ENCODE measurements around the gene INSR. TPM values are rescaled to one million over a fixed set of nuclear protein-coding genes. Genes with fewer than 3 reads are reported as not detected.

Gene INSR
- total and polyA plus RNA-seq, 2 experiments from 2014 or later: 19.2 to 52.1 TPM

DNA sequence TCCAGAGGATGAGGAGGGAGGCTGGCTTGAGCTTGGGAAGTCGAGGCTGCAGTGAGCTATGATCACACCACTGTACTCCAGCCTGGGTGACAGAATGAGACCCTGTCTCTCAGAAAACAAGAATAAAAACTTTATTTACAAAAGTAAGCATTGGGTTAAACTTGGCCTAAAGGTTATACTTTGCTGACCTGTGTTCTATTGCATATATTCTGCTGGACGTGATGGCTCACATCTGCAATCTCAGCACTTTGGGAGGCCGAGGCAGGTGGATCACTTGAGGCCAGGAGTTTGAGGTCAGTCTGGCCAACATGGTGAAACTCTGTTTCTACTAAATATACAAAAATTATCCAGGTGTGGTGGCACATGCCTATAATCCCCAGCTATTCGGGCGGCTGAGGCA is 47.9 kb upstream of the INSR start (continued):
- TF ChIP-seq, protein P1, sequence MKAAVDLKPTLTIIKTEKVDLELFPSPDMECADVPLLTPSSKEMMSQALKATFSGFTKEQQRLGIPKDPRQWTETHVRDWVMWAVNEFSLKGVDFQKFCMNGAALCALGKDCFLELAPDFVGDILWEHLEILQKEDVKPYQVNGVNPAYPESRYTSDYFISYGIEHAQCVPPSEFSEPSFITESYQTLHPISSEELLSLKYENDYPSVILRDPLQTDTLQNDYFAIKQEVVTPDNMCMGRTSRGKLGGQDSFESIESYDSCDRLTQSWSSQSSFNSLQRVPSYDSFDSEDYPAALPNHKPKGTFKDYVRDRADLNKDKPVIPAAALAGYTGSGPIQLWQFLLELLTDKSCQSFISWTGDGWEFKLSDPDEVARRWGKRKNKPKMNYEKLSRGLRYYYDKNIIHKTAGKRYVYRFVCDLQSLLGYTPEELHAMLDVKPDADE (IDR thresholded peaks at IDR 0.05): no peak
- TF ChIP-seq JUNB (IDR thresholded peaks at IDR 0.05; ENCODE audit: unreplicated experiment): no peak
- no peak for TF ChIP-seq ZNF114 (CRISPR knock-in tag; IDR thresholded peaks at IDR 0.05)
- no peak for TF ChIP-seq STAT1 (IDR thresholded peaks at IDR 0.05; ENCODE audit: unreplicated experiment)
- no peak for TF ChIP-seq EZH2phosphoT487 (IDR thresholded peaks at IDR 0.05; ENCODE audit: unreplicated experiment)
- no peak for TF ChIP-seq EZH2 (IDR thresholded peaks at IDR 0.05; ENCODE audit: low read depth, unreplicated experiment)
- no peak for TF ChIP-seq NANOG (IDR thresholded peaks at IDR 0.05; ENCODE audit: borderline replicate concordance)
- TF ChIP-seq, protein P2, sequence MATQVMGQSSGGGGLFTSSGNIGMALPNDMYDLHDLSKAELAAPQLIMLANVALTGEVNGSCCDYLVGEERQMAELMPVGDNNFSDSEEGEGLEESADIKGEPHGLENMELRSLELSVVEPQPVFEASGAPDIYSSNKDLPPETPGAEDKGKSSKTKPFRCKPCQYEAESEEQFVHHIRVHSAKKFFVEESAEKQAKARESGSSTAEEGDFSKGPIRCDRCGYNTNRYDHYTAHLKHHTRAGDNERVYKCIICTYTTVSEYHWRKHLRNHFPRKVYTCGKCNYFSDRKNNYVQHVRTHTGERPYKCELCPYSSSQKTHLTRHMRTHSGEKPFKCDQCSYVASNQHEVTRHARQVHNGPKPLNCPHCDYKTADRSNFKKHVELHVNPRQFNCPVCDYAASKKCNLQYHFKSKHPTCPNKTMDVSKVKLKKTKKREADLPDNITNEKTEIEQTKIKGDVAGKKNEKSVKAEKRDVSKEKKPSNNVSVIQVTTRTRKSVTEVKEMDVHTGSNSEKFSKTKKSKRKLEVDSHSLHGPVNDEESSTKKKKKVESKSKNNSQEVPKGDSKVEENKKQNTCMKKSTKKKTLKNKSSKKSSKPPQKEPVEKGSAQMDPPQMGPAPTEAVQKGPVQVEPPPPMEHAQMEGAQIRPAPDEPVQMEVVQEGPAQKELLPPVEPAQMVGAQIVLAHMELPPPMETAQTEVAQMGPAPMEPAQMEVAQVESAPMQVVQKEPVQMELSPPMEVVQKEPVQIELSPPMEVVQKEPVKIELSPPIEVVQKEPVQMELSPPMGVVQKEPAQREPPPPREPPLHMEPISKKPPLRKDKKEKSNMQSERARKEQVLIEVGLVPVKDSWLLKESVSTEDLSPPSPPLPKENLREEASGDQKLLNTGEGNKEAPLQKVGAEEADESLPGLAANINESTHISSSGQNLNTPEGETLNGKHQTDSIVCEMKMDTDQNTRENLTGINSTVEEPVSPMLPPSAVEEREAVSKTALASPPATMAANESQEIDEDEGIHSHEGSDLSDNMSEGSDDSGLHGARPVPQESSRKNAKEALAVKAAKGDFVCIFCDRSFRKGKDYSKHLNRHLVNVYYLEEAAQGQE (IDR thresholded peaks at IDR 0.05; ENCODE audit: unreplicated experiment): no peak
- no peak for TF ChIP-seq POLR2AphosphoS5 (IDR thresholded peaks at IDR 0.05; ENCODE audit: low read depth)
- TF ChIP-seq CREB1 (CRISPR knock-in tag; IDR thresholded peaks at IDR 0.05; ENCODE audit: low read depth): no peak

DNA sequence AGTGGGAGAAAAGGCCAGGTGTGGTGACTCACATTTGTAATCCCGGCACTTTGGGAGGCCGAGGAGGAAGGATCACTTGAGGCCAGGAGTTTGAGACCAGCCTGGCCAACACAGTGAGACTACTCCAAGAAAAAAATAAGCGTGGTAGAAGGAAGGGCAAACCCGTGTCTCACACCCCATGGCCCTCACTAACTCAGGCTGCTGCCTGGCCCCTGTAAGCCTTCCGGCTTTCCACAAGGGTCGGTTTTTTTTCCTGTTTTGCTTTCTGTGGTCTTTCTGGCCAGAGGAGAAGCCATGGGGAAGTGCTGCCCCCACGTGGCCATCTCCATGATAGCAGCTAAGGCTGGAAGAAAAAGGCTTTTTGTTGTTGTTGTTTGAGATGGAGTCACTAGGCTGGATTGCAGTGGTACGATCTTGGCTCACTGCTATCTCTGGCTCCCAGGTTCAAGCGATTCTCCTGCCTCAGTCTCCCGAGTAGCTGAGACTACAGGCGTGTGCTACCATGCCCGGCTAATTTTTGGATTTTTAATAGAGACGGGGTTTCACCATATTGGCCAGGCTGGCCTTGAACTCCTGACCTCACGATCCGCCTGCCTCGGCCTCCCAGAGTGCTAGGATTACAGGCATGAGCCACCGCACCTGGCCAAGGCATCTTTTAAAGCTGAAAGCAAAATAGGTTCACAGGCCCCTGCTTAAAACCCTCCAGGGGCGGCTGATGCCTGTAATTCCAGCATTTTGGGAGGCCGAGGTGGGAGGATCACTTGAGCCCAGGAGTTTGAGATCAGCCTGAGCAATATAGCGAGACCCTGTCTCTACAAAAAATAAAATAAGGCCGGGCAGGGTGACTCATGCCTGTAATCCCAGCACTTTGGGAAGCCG is 47.0 kb upstream of the INSR start:
- H3K4me3 Mint-ChIP-seq: no peak overlapping the region
- Histone ChIP-seq H3K4me3 (no peak overlapping the region), H3K4me1 (ENCODE audit: insufficient read depth) (no peaks in the 10 kb centered on the region), H3K36me3 (ENCODE audit: insufficient read depth) (no peaks in the 10 kb centered on the region), H4K20me1 (replicated peaks; ENCODE audit: insufficient read depth) (no peaks in the 10 kb centered on the region), H3K27ac (ENCODE audit: low read depth) (no peak overlapping the region), H2AFZ (no peak overlapping the region; the same call in 1 of the 2 replicates), H3F3A (replicated peaks; ENCODE audit: low read depth) (no peaks in the 10 kb centered on the region), H3K27me3 (ENCODE audit: insufficient read depth) (no peaks in the 10 kb centered on the region), H3K9me2 (ENCODE audit: insufficient read depth) (no peaks in the 10 kb centered on the region), H3K4me2 (no peak overlapping the region), H3K79me2 (replicated peaks; ENCODE audit: insufficient read depth) (no peaks in the 10 kb centered on the region)
- ATAC-seq (peak; percentile 97), DNase-seq (ENCODE audit: low spot score) (peak; percentile 94)
- H3K4me1 Mint-ChIP-seq: peaks cover 4% of the 10 kb centered on the region; the same call in 2 of the 3 replicates
- peaks cover 12% of the 10 kb centered on the region for H3K27me3 Mint-ChIP-seq (ENCODE audit: insufficient read depth, low read depth, poor library complexity)
- H3K36me3 Mint-ChIP-seq (ENCODE audit: low read depth): no peaks in the 10 kb centered on the region
- no peak overlapping the region; the same call in 1 of the 2 replicates for H3K27ac Mint-ChIP-seq
- H3K9me3 Mint-ChIP-seq: no peaks in the 10 kb centered on the region; the same call in 2 of the 3 replicates
- TF ChIP-seq JUNB (IDR thresholded peaks at IDR 0.05; ENCODE audit: unreplicated experiment): no peak
- TF ChIP-seq, protein P3, sequence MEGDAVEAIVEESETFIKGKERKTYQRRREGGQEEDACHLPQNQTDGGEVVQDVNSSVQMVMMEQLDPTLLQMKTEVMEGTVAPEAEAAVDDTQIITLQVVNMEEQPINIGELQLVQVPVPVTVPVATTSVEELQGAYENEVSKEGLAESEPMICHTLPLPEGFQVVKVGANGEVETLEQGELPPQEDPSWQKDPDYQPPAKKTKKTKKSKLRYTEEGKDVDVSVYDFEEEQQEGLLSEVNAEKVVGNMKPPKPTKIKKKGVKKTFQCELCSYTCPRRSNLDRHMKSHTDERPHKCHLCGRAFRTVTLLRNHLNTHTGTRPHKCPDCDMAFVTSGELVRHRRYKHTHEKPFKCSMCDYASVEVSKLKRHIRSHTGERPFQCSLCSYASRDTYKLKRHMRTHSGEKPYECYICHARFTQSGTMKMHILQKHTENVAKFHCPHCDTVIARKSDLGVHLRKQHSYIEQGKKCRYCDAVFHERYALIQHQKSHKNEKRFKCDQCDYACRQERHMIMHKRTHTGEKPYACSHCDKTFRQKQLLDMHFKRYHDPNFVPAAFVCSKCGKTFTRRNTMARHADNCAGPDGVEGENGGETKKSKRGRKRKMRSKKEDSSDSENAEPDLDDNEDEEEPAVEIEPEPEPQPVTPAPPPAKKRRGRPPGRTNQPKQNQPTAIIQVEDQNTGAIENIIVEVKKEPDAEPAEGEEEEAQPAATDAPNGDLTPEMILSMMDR (conservative IDR thresholded peaks at IDR 0.05; ENCODE audit: low read depth in 2 of 2): peak; percentile 97 to 98
- TF ChIP-seq, protein P2 (IDR thresholded peaks at IDR 0.05; ENCODE audit: unreplicated experiment): no peak
